Panc1 (cell line): Measurements from ENCODE around the gene TRAK1. TPM values are rescaled to one million over a fixed set of nuclear protein-coding genes. Genes with fewer than 3 reads are reported as not detected.

ENCODE experiments used
- ATAC-seq: fragments of 200-7000 bp; cut with Tn5 transposase; 2 replicates; pipeline ENCODE4 v1.9.1; 2020; ENCODE audit warnings: mild to moderate bottlenecking, moderate library complexity
- BruUV-seq: library from RNA; stranded (reverse); fragments of 400-500 nt; replicated peaks from 2 replicates; lab custom pipeline; 2021; lab: Mats Ljungman, UMichigan
- CTCF ChIA-PET: fragments of 300-600 bp; sonication (Branson Sonifier 250); formaldehyde crosslinking; loops from one replicate; lab custom pipeline; 2022; ENCODE audit warnings: antibody characterized with exemption; lab: Charles Lee
- POLR2A ChIA-PET: fragments of 300-600 bp; sonication (Branson Sonifier 250); formaldehyde crosslinking; loops from one replicate; lab custom pipeline; 2022; ENCODE audit warnings: antibody characterized with exemption; lab: Charles Lee
- DNase-seq: peaks from one replicate; pipeline ENCODE4 v3.0.0-alpha.2; 2010; ENCODE audit warnings: low read depth, low spot score
- H3K27ac ChIP-seq: 2 replicates; pipeline ENCODE4 v1.5.1; 2011; ENCODE audit warnings: mild to moderate bottlenecking, low read length, inconsistent platforms
- H3K27me3 ChIP-seq: fragments of 200-500 bp; sonication (Bioruptor generic); 2 replicates; pipeline ENCODE4 v1.6.0; 2014; ENCODE audit warnings: low read length, inconsistent platforms; ENCODE audit not compliant: control insufficient read depth, insufficient read depth
- H3K36me3 ChIP-seq: fragments of 200-500 bp; sonication (Bioruptor generic); 2 replicates; pipeline ENCODE4 v1.5.1; 2014; ENCODE audit warnings: inconsistent platforms, mild to moderate bottlenecking, low read length, moderate library complexity; ENCODE audit not compliant: control insufficient read depth, insufficient read depth
- H3K4me1 ChIP-seq: 2 replicates; pipeline ENCODE4 v1.5.1; 2011; ENCODE audit warnings: inconsistent platforms, mild to moderate bottlenecking, low read length, moderate library complexity; ENCODE audit not compliant: control insufficient read depth, insufficient read depth
- H3K4me3 ChIP-seq, 2 experiments: 2 replicates each; pipeline ENCODE4 v1.5.1; 2011 to 2012; ENCODE audit warnings: low read depth in 2 of 2, low read length in 2 of 2, mild to moderate bottlenecking in 2 of 2, inconsistent platforms in 1 of 2, moderate library complexity in 1 of 2
- H3K9me3 ChIP-seq: fragments of 200-500 bp; sonication (Bioruptor generic); 2 replicates; pipeline ENCODE4 v1.5.1; 2014; ENCODE audit warnings: low read depth, mild to moderate bottlenecking, inconsistent platforms, low read length, moderate library complexity; ENCODE audit not compliant: control insufficient read depth, insufficient read depth
- CTCF ChIP-seq: fragments of 450-650 bp; IDR thresholded peaks from 2 replicates; pipeline ENCODE4 v1.5.1; 2017; ENCODE audit warnings: mild to moderate bottlenecking
- POLR2AphosphoS5 ChIP-seq: IDR thresholded peaks from 2 replicates; pipeline ENCODE4 v1.6.1; 2012; ENCODE audit warnings: mild to moderate bottlenecking, low read depth, low read length, moderate library complexity
- REST ChIP-seq, 2 experiments: IDR thresholded peaks; 2 replicates each; pipeline ENCODE4 v1.6.1; 2011 to 2012; ENCODE audit warnings: low read depth in 2 of 2, control low read depth in 1 of 2, low read length in 1 of 2, mild to moderate bottlenecking in 1 of 2, moderate library complexity in 1 of 2; ENCODE audit not compliant: insufficient read depth in 1 of 2
- SIN3A ChIP-seq: IDR thresholded peaks from 2 replicates; pipeline ENCODE4 v1.6.1; 2012; ENCODE audit warnings: low read depth, mild to moderate bottlenecking, low read length, moderate library complexity, borderline replicate concordance; ENCODE audit not compliant: insufficient read depth
- TCF7L2 ChIP-seq: IDR thresholded peaks from 2 replicates; pipeline ENCODE4 v1.6.1; 2011; ENCODE audit warnings: mild to moderate bottlenecking, low read depth, low read length, inconsistent platforms
- in situ Hi-C: cut with HindIII; loops from 2 replicates; pipeline ENCODE4 v1.10.0; 2016; ENCODE audit warnings: low sequenced_read_pairs, low pct_unique_long_range_greater_than_20kb
- intact Hi-C: fragments of 100-400 bp; cut with micrococcal nuclease; formaldehyde crosslinking; loops from one replicate; pipeline ENCODE4 v1.10.0; 2022; ENCODE audit not compliant: unreplicated experiment
- total RNA-seq: library from RNA; stranded (reverse); gene quantifications from one replicate; pipeline ENCODE4 v1.2.1, GENCODE V29; 2021; ENCODE audit not compliant: unreplicated experiment

Gene TRAK1
- total RNA-seq, 1 experiment from 2014 or later: 38.4 TPM

- Histone ChIP-seq H3K9me3 (no peaks in the 10 kb centered on the region), H3K4me3 (no peak overlapping the region), H3K36me3 (no peaks in the 10 kb centered on the region), H3K27ac (no peak overlapping the region), H3K27me3 (no peaks in the 10 kb centered on the region), H3K4me1 (no peaks in the 10 kb centered on the region)
- intact Hi-C loops (no loop called here), in situ Hi-C loops (no loop called here)
- BruUV-seq: no TSS peak
- CTCF ChIA-PET: no interaction called here
- POLR2A ChIA-PET: no interaction called here
- TF ChIP-seq POLR2AphosphoS5: no peak
- no peak for DNase-seq
- ATAC-seq: no peak
These were observed 61.0 kb downstream of the TRAK1 start for GRCh38 chr3:42152193-42152592.

- CTCF ChIA-PET: no interaction called here
- no peak for ATAC-seq
- Histone ChIP-seq H3K4me3 (no peak overlapping the region), H3K4me1 (no peaks in the 10 kb centered on the region), H3K27ac (no peak overlapping the region), H3K36me3 (no peaks in the 10 kb centered on the region), H3K9me3 (no peaks in the 10 kb centered on the region), H3K27me3 (no peaks in the 10 kb centered on the region)
- POLR2A ChIA-PET: no interaction called here
- no peak for TF ChIP-seq TCF7L2
- TF ChIP-seq CTCF: no peak
- TF ChIP-seq POLR2AphosphoS5: no peak
- TF ChIP-seq SIN3A: no peak
- no peak for TF ChIP-seq REST (IDR thresholded peaks at IDR 0.05; ENCODE audit: insufficient read depth in 1 of 2, low read depth in 2 of 2, low read length in 1 of 2)
- in situ Hi-C loops (no loop called here), intact Hi-C loops (no loop called here)
- no peak for DNase-seq
- BruUV-seq: no TSS peak
These were observed 61.9 kb downstream of the TRAK1 start for GRCh38 chr3:42153039-42153438.

GRCh38 chr3:42157540-42158538, 66.7 kb downstream of the TRAK1 start:
- intact Hi-C loops: no loop called here
- DNase-seq: no peak
- Histone ChIP-seq H3K4me3 (no peak overlapping the region), H3K27me3 (no peaks in the 10 kb centered on the region), H3K27ac (no peak overlapping the region), H3K36me3 (no peaks in the 10 kb centered on the region), H3K4me1 (peaks cover 12% of the 10 kb centered on the region), H3K9me3 (no peaks in the 10 kb centered on the region)
- no TSS peak for BruUV-seq
- in situ Hi-C loops: no loop called here
- TF ChIP-seq SIN3A (no peak), CTCF (no peak), TCF7L2 (no peak), POLR2AphosphoS5 (no peak), REST (IDR thresholded peaks at IDR 0.05; ENCODE audit: insufficient read depth in 1 of 2, low read depth in 2 of 2, low read length in 1 of 2) (no peak)
- ChIA-PET CTCF (no interaction called here), POLR2A (interaction anchor here (0.9 kb wide), 1 partner anchor 146 kb away, joined by 6 read pairs; no protein-coding TSS in a partner anchor)
- ATAC-seq: no peak
